ENCODE data around the gene ANKIB1. TPM values are rescaled to one million over a fixed set of nuclear protein-coding genes. Genes with fewer than 3 reads are reported as not detected.

The ANKIB1 gene
- total and polyA plus RNA-seq, 4 donors, result 3.9 to 14.8 (median 8.4) TPM

- Histone ChIP-seq H3K4me1 (ENCODE audit: control insufficient read depth in 4 of 4, insufficient read depth in 4 of 4, low read length in 3 of 4) (peaks cover 0 to 18% (median 10%) of the 10 kb centered on the region in 4 donors), H3K9ac (ENCODE audit: low read depth in 1 of 2, low read length in 2 of 2) (no peak overlapping the region), H3K27ac (ENCODE audit: low read depth in 1 of 2, low read length in 2 of 2) (no peak overlapping the region), H3K27me3 (ENCODE audit: control insufficient read depth in 4 of 4, insufficient read depth in 4 of 4, low read length in 3 of 4) (no peaks in the 10 kb centered on the region), H3K36me3 (ENCODE audit: control insufficient read depth in 4 of 4, insufficient read depth in 3 of 4, low read depth in 1 of 4, low read length in 3 of 4) (no peaks in the 10 kb centered on the region), H3K9me3 (ENCODE audit: control insufficient read depth in 4 of 4, low read length in 3 of 4) (peaks cover 0 to 2% (median 0%) of the 10 kb centered on the region in 4 donors), H3K4me3 (ENCODE audit: low read depth in 1 of 3, low read length in 3 of 3) (no peak overlapping the region)
- DNase-seq (ENCODE audit: low spot score), result no peak
- no peak for TF ChIP-seq EGR1 (IDR thresholded peaks at IDR 0.05; ENCODE audit: low read depth in 2 of 2)
- TF ChIP-seq, protein P1, sequence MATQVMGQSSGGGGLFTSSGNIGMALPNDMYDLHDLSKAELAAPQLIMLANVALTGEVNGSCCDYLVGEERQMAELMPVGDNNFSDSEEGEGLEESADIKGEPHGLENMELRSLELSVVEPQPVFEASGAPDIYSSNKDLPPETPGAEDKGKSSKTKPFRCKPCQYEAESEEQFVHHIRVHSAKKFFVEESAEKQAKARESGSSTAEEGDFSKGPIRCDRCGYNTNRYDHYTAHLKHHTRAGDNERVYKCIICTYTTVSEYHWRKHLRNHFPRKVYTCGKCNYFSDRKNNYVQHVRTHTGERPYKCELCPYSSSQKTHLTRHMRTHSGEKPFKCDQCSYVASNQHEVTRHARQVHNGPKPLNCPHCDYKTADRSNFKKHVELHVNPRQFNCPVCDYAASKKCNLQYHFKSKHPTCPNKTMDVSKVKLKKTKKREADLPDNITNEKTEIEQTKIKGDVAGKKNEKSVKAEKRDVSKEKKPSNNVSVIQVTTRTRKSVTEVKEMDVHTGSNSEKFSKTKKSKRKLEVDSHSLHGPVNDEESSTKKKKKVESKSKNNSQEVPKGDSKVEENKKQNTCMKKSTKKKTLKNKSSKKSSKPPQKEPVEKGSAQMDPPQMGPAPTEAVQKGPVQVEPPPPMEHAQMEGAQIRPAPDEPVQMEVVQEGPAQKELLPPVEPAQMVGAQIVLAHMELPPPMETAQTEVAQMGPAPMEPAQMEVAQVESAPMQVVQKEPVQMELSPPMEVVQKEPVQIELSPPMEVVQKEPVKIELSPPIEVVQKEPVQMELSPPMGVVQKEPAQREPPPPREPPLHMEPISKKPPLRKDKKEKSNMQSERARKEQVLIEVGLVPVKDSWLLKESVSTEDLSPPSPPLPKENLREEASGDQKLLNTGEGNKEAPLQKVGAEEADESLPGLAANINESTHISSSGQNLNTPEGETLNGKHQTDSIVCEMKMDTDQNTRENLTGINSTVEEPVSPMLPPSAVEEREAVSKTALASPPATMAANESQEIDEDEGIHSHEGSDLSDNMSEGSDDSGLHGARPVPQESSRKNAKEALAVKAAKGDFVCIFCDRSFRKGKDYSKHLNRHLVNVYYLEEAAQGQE (IDR thresholded peaks at IDR 0.05), result no peak
- no peak for TF ChIP-seq HNF4A (conservative IDR thresholded peaks at IDR 0.05)
- no peak for TF ChIP-seq JUND (IDR thresholded peaks at IDR 0.05)
- no peak for TF ChIP-seq GABPA (IDR thresholded peaks at IDR 0.05 in 1 of 2, conservative IDR thresholded peaks at IDR 0.05 in 1 of 2)
- no peak for TF ChIP-seq TAF1 (conservative IDR thresholded peaks at IDR 0.05)
- TF ChIP-seq NR2F2 (IDR thresholded peaks at IDR 0.05), result no peak
- TF ChIP-seq RAD21 (IDR thresholded peaks at IDR 0.05), result no peak
- no peak for TF ChIP-seq ATF3 (IDR thresholded peaks at IDR 0.05)
- TF ChIP-seq FOXA2 (IDR thresholded peaks at IDR 0.05), result no peak
- no peak for TF ChIP-seq YY1 (IDR thresholded peaks at IDR 0.05)
- TF ChIP-seq HNF4G (IDR thresholded peaks at IDR 0.05), result no peak
- 79% methylated on average over 1 of the region's 1 CpG for WGBS
Observed at GRCh38 chr7:92282930-92283329, 37.2 kb downstream of the ANKIB1 start.

DNA sequence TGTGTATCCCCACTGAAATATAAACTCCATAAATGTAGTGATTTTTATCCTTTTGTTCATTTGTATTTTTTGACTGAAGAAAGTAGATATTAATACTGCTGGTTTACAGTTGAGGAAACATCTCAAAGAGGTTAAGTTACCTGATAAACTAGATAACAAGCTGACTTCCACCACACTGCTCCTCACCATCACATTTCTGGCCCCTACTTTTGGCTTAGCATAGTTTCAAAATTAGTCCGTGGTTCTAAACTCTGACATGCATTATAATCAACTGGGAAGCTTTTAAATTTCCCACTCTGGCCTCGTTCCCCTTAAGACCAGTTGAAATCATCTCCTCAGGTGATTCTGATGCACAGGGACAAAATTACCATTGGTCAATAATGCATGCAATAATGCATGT lies 43.5 kb downstream of the ANKIB1 start:
- TF ChIP-seq ATF3 (IDR thresholded peaks at IDR 0.05) (no peak), EGR1 (IDR thresholded peaks at IDR 0.05; ENCODE audit: low read depth in 2 of 2) (no peak), SP1 (IDR thresholded peaks at IDR 0.05) (no peak)
- TF ChIP-seq, protein P2, sequence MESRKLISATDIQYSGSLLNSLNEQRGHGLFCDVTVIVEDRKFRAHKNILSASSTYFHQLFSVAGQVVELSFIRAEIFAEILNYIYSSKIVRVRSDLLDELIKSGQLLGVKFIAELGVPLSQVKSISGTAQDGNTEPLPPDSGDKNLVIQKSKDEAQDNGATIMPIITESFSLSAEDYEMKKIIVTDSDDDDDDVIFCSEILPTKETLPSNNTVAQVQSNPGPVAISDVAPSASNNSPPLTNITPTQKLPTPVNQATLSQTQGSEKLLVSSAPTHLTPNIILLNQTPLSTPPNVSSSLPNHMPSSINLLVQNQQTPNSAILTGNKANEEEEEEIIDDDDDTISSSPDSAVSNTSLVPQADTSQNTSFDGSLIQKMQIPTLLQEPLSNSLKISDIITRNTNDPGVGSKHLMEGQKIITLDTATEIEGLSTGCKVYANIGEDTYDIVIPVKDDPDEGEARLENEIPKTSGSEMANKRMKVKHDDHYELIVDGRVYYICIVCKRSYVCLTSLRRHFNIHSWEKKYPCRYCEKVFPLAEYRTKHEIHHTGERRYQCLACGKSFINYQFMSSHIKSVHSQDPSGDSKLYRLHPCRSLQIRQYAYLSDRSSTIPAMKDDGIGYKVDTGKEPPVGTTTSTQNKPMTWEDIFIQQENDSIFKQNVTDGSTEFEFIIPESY (IDR thresholded peaks at IDR 0.05), result no peak
- Histone ChIP-seq H3K27ac (ENCODE audit: low read depth in 1 of 2, low read length in 2 of 2) (no peak overlapping the region), H3K9ac (ENCODE audit: low read depth in 1 of 2, low read length in 2 of 2) (no peak overlapping the region), H3K27me3 (ENCODE audit: control insufficient read depth in 4 of 4, insufficient read depth in 4 of 4, low read length in 3 of 4) (no peaks in the 10 kb centered on the region), H3K9me3 (ENCODE audit: control insufficient read depth in 4 of 4, low read length in 3 of 4) (no peaks in the 10 kb centered on the region), H3K36me3 (ENCODE audit: control insufficient read depth in 4 of 4, insufficient read depth in 3 of 4, low read depth in 1 of 4, low read length in 3 of 4) (no peaks in the 10 kb centered on the region), H3K4me3 (ENCODE audit: low read depth in 1 of 3, low read length in 3 of 3) (no peak overlapping the region), H3K4me1 (ENCODE audit: control insufficient read depth in 4 of 4, insufficient read depth in 4 of 4, low read length in 3 of 4) (peaks cover 0 to 14% (median 3%) of the 10 kb centered on the region in 4 donors)
- DNase-seq (ENCODE audit: low spot score), result no peak
- WGBS, result 96% methylated on average over 2 of the region's 2 CpGs
